Loucy (cell line): ENCODE data around the gene STOM.
"Not testable (repeated sequence)": the region's sequence is repeated elsewhere in the genome, so short reads cannot be mapped to it uniquely, and the experiment has no call there.

Source experiments
- H2AFZ ChIP-seq: fragments of 200-600 bp; sonication (generic); 2 replicates; pipeline ENCODE4 v1.6.0; 2016; ENCODE audit warnings: antibody characterized with exemption, mild to moderate bottlenecking, low read length, moderate library complexity
- H3F3A ChIP-seq: fragments of 200-600 bp; 2 replicates; pipeline ENCODE4 v1.6.0; 2016; ENCODE audit warnings: antibody characterized with exemption, low read depth, mild to moderate bottlenecking
- H3K27me3 ChIP-seq: fragments of 200-600 bp; sonication (generic); 2 replicates; pipeline ENCODE4 v1.6.1; 2014; ENCODE audit warnings: low read length, mild to moderate bottlenecking; ENCODE audit not compliant: insufficient read depth, poor library complexity, severe bottlenecking
- H3K36me3 ChIP-seq: fragments of 200-600 bp; sonication (generic); 2 replicates; pipeline ENCODE4 v1.6.1; 2016; ENCODE audit warnings: low read length; ENCODE audit not compliant: insufficient read depth
- H3K4me1 ChIP-seq: fragments of 200-600 bp; sonication (generic); 2 replicates; pipeline ENCODE4 v1.5.1; 2014; ENCODE audit warnings: low read length, mild to moderate bottlenecking; ENCODE audit not compliant: insufficient read depth, poor library complexity, severe bottlenecking
- H3K4me2 ChIP-seq: fragments of 200-600 bp; sonication (generic); 2 replicates; pipeline ENCODE4 v1.6.0; 2014; ENCODE audit warnings: antibody characterized with exemption, low read length, low read depth, mild to moderate bottlenecking; ENCODE audit not compliant: poor library complexity, severe bottlenecking
- H3K4me3 ChIP-seq: fragments of 200-600 bp; sonication (generic); 2 replicates; pipeline ENCODE4 v1.5.1; 2014; ENCODE audit warnings: low read length, mild to moderate bottlenecking, mixed read lengths; ENCODE audit not compliant: poor library complexity, severe bottlenecking
- H3K79me2 ChIP-seq: fragments of 200-600 bp; sonication (generic); 2 replicates; pipeline ENCODE4 v1.6.1; 2014; ENCODE audit warnings: low read length; ENCODE audit not compliant: insufficient read depth
- H3K9ac ChIP-seq: fragments of 200-600 bp; sonication (generic); 2 replicates; pipeline ENCODE4 v1.6.0; 2014; ENCODE audit warnings: mild to moderate bottlenecking, low read depth, low read length, moderate library complexity; ENCODE audit not compliant: poor library complexity, severe bottlenecking
- H3K9me2 ChIP-seq: fragments of 200-600 bp; sonication (generic); replicated peaks from 2 replicates; pipeline ENCODE4 v1.6.1; 2016; ENCODE audit warnings: low read depth, low read length, mixed read lengths
- H3K9me3 ChIP-seq: fragments of 200-600 bp; sonication (generic); 2 replicates; pipeline ENCODE4 v1.6.1; 2014; ENCODE audit warnings: mild to moderate bottlenecking, antibody characterized with exemption, low read length, low read depth; ENCODE audit not compliant: insufficient read depth
- H4K20me1 ChIP-seq: fragments of 200-600 bp; sonication (generic); 2 replicates; pipeline ENCODE4 v1.6.0; 2014; ENCODE audit warnings: antibody characterized with exemption, low read length, mild to moderate bottlenecking; ENCODE audit not compliant: insufficient read depth, poor library complexity, severe bottlenecking
- EZH2phosphoT487 ChIP-seq: fragments of 200-600 bp; IDR thresholded peaks from 2 replicates; pipeline ENCODE4 v1.6.1; 2018; ENCODE audit warnings: antibody characterized with exemption, mild to moderate bottlenecking, moderate library complexity, borderline replicate concordance
- TF ChIP-seq, protein P1 (sequence below): fragments of 200-600 bp; sonication (generic); conservative IDR thresholded peaks from 2 replicates; pipeline ENCODE4 v1.5.1; 2014; ENCODE audit warnings: mild to moderate bottlenecking, antibody characterized with exemption, low read length

The STOM gene

DNA sequence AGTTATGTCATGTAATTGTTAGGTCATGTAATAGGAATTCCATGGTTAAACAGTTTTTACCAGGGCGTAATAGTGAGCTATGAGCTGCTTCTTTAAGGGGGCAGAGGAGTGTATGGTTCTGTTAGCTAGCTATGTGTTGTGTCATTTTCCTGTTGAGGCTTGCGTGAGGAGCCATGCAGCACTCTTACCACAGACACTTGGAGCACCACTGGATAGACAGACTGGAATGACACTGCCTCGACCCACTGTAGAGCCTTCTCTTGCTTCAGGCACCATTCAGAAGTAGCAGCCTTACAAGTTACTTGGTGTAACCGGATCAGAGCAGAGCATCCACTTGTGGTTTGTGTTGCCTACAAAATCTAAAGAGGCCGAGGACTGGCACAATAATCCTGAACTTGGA lies 28.3 kb upstream of the STOM start:
- Histone ChIP-seq H2AFZ (no peak overlapping the region), H4K20me1 (no peaks in the 10 kb centered on the region)

DNA sequence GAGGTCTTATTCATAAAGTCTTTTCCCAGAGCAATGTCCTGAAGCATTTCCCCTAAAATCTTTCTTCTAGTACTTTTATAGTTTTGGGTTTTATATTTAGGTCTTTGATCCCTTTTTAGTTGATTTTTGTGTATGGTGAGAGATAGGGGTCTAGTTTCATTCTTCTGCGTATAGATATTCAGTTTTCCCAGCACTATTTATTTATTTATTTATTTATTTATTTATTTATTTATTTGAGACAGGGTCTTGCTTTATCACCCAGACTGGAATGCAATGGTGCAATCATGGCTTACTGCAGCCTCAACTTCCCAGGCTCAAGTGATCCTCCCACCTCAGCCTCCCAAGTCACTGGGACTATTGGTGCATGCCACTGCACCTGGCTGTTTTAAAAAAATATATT lies 27.2 kb upstream of the STOM start:
- not testable (repeated sequence) for H3K27me3 ChIP-seq, H2AFZ ChIP-seq, H3K4me3 ChIP-seq, H3K79me2 ChIP-seq, H3K9me2 ChIP-seq, H3F3A ChIP-seq, H4K20me1 ChIP-seq, H3K36me3 ChIP-seq, H3K9me3 ChIP-seq, H3K9ac ChIP-seq, H3K4me2 ChIP-seq
- peaks cover 34% of the 10 kb centered on the region for H3K4me1 ChIP-seq

More for the DNA sequence above, 28.3 kb upstream of the STOM start:
- Histone ChIP-seq H3K27me3 (no peaks in the 10 kb centered on the region), H3K79me2 (no peaks in the 10 kb centered on the region), H3K4me2 (no peak overlapping the region), H3K4me1 (peaks cover 23% of the 10 kb centered on the region), H3K9me2 (no peaks in the 10 kb centered on the region), H3K4me3 (no peak overlapping the region), H3K36me3 (no peaks in the 10 kb centered on the region), H3K9ac (no peak overlapping the region), H3F3A (no peaks in the 10 kb centered on the region), H3K9me3 (peaks cover 3% of the 10 kb centered on the region; the same call in 1 of the 2 replicates)
- TF ChIP-seq EZH2phosphoT487, result no peak
- TF ChIP-seq, protein P1, sequence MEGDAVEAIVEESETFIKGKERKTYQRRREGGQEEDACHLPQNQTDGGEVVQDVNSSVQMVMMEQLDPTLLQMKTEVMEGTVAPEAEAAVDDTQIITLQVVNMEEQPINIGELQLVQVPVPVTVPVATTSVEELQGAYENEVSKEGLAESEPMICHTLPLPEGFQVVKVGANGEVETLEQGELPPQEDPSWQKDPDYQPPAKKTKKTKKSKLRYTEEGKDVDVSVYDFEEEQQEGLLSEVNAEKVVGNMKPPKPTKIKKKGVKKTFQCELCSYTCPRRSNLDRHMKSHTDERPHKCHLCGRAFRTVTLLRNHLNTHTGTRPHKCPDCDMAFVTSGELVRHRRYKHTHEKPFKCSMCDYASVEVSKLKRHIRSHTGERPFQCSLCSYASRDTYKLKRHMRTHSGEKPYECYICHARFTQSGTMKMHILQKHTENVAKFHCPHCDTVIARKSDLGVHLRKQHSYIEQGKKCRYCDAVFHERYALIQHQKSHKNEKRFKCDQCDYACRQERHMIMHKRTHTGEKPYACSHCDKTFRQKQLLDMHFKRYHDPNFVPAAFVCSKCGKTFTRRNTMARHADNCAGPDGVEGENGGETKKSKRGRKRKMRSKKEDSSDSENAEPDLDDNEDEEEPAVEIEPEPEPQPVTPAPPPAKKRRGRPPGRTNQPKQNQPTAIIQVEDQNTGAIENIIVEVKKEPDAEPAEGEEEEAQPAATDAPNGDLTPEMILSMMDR, result no peak

DNA sequence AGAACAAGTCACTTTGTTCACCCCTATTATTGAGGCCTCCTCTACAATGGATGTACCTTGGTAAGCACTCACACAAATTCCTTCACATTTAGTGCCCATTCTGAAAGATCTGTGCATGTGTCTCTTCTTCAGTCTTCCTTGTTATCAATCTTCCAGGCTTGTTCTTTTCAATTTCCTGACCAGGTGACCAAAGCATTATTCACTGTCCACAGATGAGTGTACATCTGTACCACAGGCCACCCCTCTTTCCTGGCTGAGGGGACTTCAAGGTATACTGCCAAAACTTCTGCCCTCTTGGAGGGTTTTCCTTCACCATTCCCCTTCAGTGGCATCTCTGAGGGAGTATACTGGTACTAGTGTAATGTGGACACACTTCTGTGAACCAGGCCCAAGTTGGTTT lies 25.5 kb upstream of the STOM start:
- Histone ChIP-seq H3F3A (no peaks in the 10 kb centered on the region), H3K36me3 (no peaks in the 10 kb centered on the region), H3K79me2 (no peaks in the 10 kb centered on the region), H3K9me3 (peaks cover 3% of the 10 kb centered on the region; the same call in 1 of the 2 replicates), H3K4me3 (no peak overlapping the region), H3K9ac (no peak overlapping the region), H3K4me1 (peaks cover 36% of the 10 kb centered on the region), H4K20me1 (no peaks in the 10 kb centered on the region), H3K9me2 (no peaks in the 10 kb centered on the region), H3K4me2 (no peak overlapping the region), H2AFZ (peak overlapping the region; percentile 9), H3K27me3 (no peaks in the 10 kb centered on the region)
- TF ChIP-seq, protein P1, result no peak
- TF ChIP-seq EZH2phosphoT487, result no peak

DNA sequence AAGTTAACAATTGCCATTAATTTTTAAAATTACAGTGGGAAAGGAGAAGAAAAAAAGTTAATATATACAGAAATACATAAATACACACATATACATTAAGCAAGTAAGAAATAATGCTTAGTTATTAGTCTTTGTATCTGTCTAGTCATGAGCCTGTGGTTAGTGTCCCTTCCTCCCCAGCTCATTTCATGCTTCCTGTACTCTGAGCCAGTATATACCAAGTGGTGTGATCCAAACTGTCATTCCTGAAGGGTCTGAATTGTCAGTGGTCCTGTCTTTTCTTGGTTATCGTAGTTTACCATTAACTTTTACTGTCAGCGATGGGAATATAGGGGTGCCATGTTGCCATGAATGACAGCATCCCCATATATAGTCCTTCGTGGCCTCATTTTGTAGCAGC lies 24.2 kb upstream of the STOM start:
- TF ChIP-seq, protein P1, result no peak
- no peak for TF ChIP-seq EZH2phosphoT487
- Histone ChIP-seq H3K9ac (peak overlapping the region; percentile 50), H3K79me2 (no peaks in the 10 kb centered on the region), H3F3A (no peaks in the 10 kb centered on the region), H3K9me2 (no peaks in the 10 kb centered on the region), H3K9me3 (peaks cover 3% of the 10 kb centered on the region; the same call in 1 of the 2 replicates), H3K36me3 (no peaks in the 10 kb centered on the region), H3K4me1 (peaks cover 36% of the 10 kb centered on the region), H3K4me3 (peak overlapping the region; percentile 55), H2AFZ (no peak overlapping the region), H3K27me3 (no peaks in the 10 kb centered on the region), H4K20me1 (no peaks in the 10 kb centered on the region), H3K4me2 (peak overlapping the region; percentile 71)
